DOHH2 (cell line): ENCODE data around the gene LINGO3.

Source experiments
- H3F3A ChIP-seq: fragments of 200-600 bp; sonication (generic), shearing (Covaris generic); 2 replicates; pipeline ENCODE4 v1.6.0; 2016; ENCODE audit warnings: antibody characterized with exemption, mild to moderate bottlenecking; ENCODE audit not compliant: control insufficient read depth, insufficient read depth
- H3K27ac ChIP-seq: fragments of 200-600 bp; sonication (generic); 2 replicates; pipeline ENCODE4 v1.5.1; 2014; ENCODE audit warnings: low read depth, mild to moderate bottlenecking, low read length, moderate library complexity
- H3K27me3 ChIP-seq: fragments of 200-600 bp; sonication (generic); 2 replicates; pipeline ENCODE4 v1.6.1; 2014; ENCODE audit warnings: mild to moderate bottlenecking, low read length, mixed read lengths; ENCODE audit not compliant: control insufficient read depth
- H3K36me3 ChIP-seq: fragments of 200-600 bp; sonication (generic); 2 replicates; pipeline ENCODE4 v1.6.1; 2014; ENCODE audit warnings: mild to moderate bottlenecking, low read length, moderate library complexity, mixed read lengths; ENCODE audit not compliant: control insufficient read depth
- H3K4me1 ChIP-seq: fragments of 200-600 bp; sonication (generic); 2 replicates; pipeline ENCODE4 v1.6.1; 2014; ENCODE audit warnings: mild to moderate bottlenecking, low read length, mixed read lengths; ENCODE audit not compliant: control insufficient read depth
- H3K4me2 ChIP-seq: fragments of 200-600 bp; sonication (generic); 2 replicates; pipeline ENCODE4 v1.6.0; 2014; ENCODE audit warnings: mild to moderate bottlenecking, low read length, moderate library complexity
- H3K4me3 ChIP-seq: fragments of 200-600 bp; sonication (generic); 2 replicates; pipeline ENCODE4 v1.5.1; 2014; ENCODE audit warnings: mild to moderate bottlenecking, low read length, mixed read lengths
- H3K79me2 ChIP-seq: fragments of 200-600 bp; sonication (generic); 2 replicates; pipeline ENCODE4 v1.6.1; 2014; ENCODE audit warnings: mild to moderate bottlenecking, low read length, mixed read lengths; ENCODE audit not compliant: control insufficient read depth
- H3K9me2 ChIP-seq: fragments of 200-600 bp; sonication (generic); replicated peaks from 2 replicates; pipeline ENCODE4 v1.6.1; 2014; ENCODE audit warnings: mild to moderate bottlenecking, low read length, mixed read lengths; ENCODE audit not compliant: control insufficient read depth
- H3K9me3 ChIP-seq: fragments of 200-600 bp; sonication (generic); 2 replicates; pipeline ENCODE4 v1.6.1; 2014; ENCODE audit warnings: antibody characterized with exemption, low read length, mixed read lengths; ENCODE audit not compliant: control insufficient read depth, insufficient read depth
- H4K20me1 ChIP-seq: fragments of 200-600 bp; sonication (generic); 2 replicates; pipeline ENCODE4 v1.6.0; 2014; ENCODE audit warnings: low read depth, mild to moderate bottlenecking, antibody characterized with exemption, low read length, moderate library complexity; ENCODE audit not compliant: control insufficient read depth, insufficient read depth
- EZH2phosphoT487 ChIP-seq: fragments of 200-600 bp; sonication (generic); IDR thresholded peaks from 2 replicates; pipeline ENCODE4 v1.6.1; 2017; ENCODE audit warnings: borderline replicate concordance, mild to moderate bottlenecking, antibody characterized with exemption, low read length, moderate library complexity, mixed read lengths
- TF ChIP-seq, protein P1 (sequence below): fragments of 200-600 bp; sonication (generic); IDR thresholded peaks from one replicate; pipeline ENCODE4 v1.5.1; 2014; ENCODE audit warnings: antibody characterized with exemption, mild to moderate bottlenecking, low read depth, low read length; ENCODE audit not compliant: poor library complexity, severe bottlenecking

Gene LINGO3

DNA sequence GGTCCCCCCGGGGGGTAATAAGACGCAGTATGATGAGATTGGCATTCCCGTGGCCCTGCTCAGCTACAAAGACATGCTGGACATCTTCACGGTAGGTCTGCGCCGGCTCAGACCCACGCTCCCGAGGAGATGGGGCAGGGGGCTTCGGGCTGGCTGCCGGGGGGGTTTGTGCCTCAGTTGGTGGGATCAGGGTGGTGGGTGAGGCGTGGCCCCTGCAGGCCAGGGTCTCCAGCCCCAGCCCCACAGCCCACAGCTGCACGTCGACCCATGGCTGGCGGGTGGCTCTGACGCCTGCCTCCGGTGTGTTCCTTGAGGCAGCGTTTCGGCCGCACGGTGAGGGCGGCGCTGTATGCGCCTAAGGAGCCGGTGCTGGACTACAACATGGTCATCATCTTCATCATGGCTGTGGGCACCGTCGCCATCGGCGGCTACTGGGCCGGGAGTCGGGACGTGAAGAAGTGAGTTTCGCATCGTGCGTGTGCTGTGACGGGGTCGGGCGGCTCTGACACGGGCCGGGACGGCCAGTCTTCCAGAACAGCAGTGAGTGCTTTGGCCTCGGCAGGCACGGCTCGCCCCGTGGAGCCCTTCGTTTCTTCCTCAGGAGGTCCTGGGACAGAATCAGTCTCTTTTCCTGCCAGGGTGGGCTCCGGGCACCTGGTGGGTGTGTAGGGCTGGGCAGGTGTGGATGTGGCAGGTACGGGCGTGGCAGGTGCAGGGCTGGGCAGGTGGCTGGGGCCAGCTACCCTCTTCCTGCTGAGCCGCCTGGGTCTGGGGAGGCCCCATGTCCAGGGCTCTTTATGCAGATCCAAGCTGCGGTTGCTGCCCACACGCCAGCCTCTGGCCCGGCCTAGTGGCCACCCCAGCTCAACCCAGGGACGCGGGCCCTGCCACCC lies 31.0 kb upstream of the LINGO3 start:
- Histone ChIP-seq H4K20me1 (peaks cover 23% of the 10 kb centered on the region), H3K79me2 (peaks cover 54% of the 10 kb centered on the region), H3K9me3 (peaks cover 12% of the 10 kb centered on the region; the same call in 1 of the 2 replicates), H3K4me3 (no peak overlapping the region), H3K27ac (no peak overlapping the region), H3K4me1 (peaks cover 2% of the 10 kb centered on the region), H3K36me3 (peaks cover 63% of the 10 kb centered on the region), H3K9me2 (no peaks in the 10 kb centered on the region), H3K27me3 (no peaks in the 10 kb centered on the region), H3K4me2 (no peak overlapping the region), H3F3A (peaks cover 11% of the 10 kb centered on the region)
- TF ChIP-seq EZH2phosphoT487, result no peak
- TF ChIP-seq, protein P1, sequence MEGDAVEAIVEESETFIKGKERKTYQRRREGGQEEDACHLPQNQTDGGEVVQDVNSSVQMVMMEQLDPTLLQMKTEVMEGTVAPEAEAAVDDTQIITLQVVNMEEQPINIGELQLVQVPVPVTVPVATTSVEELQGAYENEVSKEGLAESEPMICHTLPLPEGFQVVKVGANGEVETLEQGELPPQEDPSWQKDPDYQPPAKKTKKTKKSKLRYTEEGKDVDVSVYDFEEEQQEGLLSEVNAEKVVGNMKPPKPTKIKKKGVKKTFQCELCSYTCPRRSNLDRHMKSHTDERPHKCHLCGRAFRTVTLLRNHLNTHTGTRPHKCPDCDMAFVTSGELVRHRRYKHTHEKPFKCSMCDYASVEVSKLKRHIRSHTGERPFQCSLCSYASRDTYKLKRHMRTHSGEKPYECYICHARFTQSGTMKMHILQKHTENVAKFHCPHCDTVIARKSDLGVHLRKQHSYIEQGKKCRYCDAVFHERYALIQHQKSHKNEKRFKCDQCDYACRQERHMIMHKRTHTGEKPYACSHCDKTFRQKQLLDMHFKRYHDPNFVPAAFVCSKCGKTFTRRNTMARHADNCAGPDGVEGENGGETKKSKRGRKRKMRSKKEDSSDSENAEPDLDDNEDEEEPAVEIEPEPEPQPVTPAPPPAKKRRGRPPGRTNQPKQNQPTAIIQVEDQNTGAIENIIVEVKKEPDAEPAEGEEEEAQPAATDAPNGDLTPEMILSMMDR, result no peak

DNA sequence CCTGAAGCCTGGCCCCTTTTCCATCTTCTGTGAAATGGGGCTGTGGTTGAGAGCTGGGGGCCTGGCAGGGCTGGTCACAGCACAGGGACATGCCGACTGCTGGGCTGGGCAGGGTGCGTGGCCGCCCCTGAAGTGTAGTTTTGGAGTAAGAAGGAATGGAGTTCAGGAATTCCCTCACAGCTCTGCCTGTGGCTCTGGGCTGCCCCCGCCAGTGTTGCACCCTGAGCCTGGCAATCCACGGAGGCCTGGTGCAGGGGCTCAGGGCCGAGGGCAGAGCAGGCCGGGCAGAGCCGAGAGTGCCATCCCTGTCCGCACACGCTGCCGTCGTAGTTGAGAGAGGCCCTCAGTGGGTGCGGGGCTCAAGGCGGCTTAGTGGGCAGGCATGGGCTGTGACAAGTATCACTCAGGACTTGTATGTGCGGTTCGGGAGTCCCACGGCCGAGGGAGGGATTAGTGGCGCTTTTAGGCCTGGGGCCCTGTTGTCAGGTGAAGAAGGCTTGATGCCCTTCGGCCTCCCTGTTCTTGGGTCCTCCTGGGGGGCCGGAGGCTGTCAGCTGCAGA lies 30.2 kb upstream of the LINGO3 start:
- Histone ChIP-seq H3F3A (peaks cover 11% of the 10 kb centered on the region), H3K79me2 (peaks cover 62% of the 10 kb centered on the region), H3K36me3 (peaks cover 69% of the 10 kb centered on the region), H4K20me1 (peaks cover 25% of the 10 kb centered on the region), H3K9me2 (no peaks in the 10 kb centered on the region), H3K4me3 (no peak overlapping the region), H3K27me3 (no peaks in the 10 kb centered on the region), H3K27ac (no peak overlapping the region), H3K9me3 (peaks cover 19% of the 10 kb centered on the region; the same call in 1 of the 2 replicates), H3K4me2 (no peak overlapping the region), H3K4me1 (peaks cover 11% of the 10 kb centered on the region)
- TF ChIP-seq, protein P1, result no peak
- no peak for TF ChIP-seq EZH2phosphoT487

DNA sequence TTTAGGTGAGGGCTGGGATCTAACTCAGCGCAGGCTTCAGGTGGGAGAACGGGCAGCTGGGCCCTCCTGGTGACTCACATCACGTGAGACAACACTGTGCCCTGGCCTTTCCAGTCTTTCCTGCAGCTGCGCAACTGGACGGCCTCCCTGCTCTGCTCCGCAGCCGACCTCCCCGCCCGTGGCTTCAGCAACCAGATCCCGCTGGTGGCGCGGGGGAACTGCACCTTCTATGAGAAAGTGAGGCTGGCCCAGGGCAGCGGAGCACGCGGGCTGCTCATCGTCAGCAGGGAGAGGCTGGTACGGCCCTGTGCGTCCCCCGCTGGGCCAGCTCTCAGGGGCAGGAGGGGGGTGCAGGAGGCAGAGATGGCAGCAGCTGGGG lies 29.4 kb upstream of the LINGO3 start:
- peaks cover 19% of the 10 kb centered on the region for H3K4me1 ChIP-seq
- H3K9me2 ChIP-seq, result no peaks in the 10 kb centered on the region
- peaks cover 63% of the 10 kb centered on the region for H3K36me3 ChIP-seq
- H3F3A ChIP-seq, result peaks cover 14% of the 10 kb centered on the region
- TF ChIP-seq, protein P1, result no peak
- TF ChIP-seq EZH2phosphoT487, result no peak
- H3K4me2 ChIP-seq, result no peak overlapping the region
- H3K79me2 ChIP-seq, result peaks cover 66% of the 10 kb centered on the region
- no peaks in the 10 kb centered on the region for H3K27me3 ChIP-seq
- H3K4me3 ChIP-seq, result no peak overlapping the region
- no peak overlapping the region for H3K27ac ChIP-seq
- peaks cover 25% of the 10 kb centered on the region for H4K20me1 ChIP-seq
- H3K9me3 ChIP-seq, result peaks cover 19% of the 10 kb centered on the region; the same call in 1 of the 2 replicates
